NB4 (cell line): Measurements from ENCODE around the gene KAT7.

ENCODE experiments used
- DNase-seq: peaks from one replicate; pipeline ENCODE4 v3.0.0; 2010; ENCODE audit warnings: low read depth
- H3K4me3 ChIP-seq: one replicate; pipeline ENCODE4 v1.5.1; 2011; ENCODE audit warnings: mild to moderate bottlenecking, low read depth, low read length, moderate library complexity
- CTCF ChIP-seq: IDR thresholded peaks from one replicate; pipeline ENCODE4 v1.5.1; 2012; ENCODE audit warnings: low read depth, low read length
- MAX ChIP-seq: IDR thresholded peaks from 2 replicates; pipeline ENCODE4 v1.6.1; 2011; ENCODE audit warnings: low read depth, low read length
- MYC ChIP-seq: IDR thresholded peaks from 2 replicates; pipeline ENCODE4 v1.6.1; 2011; ENCODE audit warnings: low read depth, low read length
- POLR2A ChIP-seq: IDR thresholded peaks from 2 replicates; pipeline ENCODE4 v1.6.1; 2011; ENCODE audit warnings: mild to moderate bottlenecking; ENCODE audit not compliant: insufficient read length; ENCODE audit errors: extremely low read depth

KAT7 gene

DNA sequence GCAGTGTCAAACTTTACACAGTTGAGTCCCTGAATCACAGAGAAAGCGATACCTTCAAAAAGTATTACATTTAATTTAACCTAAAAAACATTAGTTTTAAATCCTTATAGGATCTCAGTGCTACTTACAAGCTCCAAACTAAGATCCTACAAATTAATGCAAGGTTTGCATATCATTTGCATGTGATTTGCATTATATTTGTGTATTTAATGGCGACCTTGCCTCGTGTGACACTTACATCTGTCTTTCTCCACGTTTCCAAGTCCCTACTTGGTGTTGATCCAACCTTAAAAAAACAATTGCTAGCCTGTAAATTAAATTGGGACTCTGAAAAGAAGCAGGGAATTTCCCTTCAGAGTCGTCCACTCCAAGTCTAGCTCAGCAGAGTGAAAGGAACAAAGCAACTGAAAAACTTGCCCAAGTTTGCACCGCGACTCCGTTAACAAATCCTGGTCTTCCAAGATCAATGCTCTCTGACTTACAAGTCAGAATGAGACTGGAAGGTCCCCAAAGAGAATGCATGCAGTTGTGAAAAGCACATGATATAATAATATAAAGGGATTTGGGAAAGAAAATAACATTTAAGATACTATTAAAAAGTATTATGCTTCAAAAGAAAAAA is 23.8 kb upstream of the KAT7 start:
- no peak for DNase-seq
- peak overlapping the region; percentile 48 for H3K4me3 ChIP-seq
- TF ChIP-seq MAX, result no peak

DNA sequence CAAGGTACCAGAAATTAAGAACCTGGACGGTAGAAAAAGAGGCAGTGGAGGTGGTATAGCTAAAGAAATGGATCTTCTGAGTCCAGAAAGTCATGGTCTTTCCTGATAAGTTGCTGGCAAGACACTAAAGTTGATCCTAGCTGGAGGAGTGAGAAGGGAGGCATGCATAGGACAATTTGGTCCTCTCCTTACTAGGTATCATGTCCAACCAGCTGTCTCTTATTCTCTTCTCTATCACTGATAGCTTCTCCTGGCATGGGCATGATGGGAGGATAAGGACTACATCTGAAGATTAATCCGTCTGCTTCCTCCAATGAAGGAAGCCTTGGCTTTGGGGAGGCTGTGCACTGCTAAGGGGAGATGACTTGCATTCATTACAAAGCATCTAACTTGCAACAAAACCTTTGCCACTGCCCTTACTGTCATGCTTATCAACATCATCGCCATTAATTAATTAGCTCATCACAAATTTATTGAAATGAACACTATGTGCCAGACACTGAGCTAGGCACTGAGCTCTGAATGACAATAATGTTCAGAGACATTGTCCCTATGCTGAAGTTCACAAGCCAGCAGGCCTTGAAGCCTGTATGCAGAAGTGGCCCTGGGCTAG is 21.5 kb upstream of the KAT7 start:
- H3K4me3 ChIP-seq, result no peak overlapping the region
- TF ChIP-seq MYC, result no peak
- TF ChIP-seq POLR2A, result no peak
- TF ChIP-seq CTCF, result no peak
- TF ChIP-seq MAX, result no peak
- DNase-seq, result no peak

DNA sequence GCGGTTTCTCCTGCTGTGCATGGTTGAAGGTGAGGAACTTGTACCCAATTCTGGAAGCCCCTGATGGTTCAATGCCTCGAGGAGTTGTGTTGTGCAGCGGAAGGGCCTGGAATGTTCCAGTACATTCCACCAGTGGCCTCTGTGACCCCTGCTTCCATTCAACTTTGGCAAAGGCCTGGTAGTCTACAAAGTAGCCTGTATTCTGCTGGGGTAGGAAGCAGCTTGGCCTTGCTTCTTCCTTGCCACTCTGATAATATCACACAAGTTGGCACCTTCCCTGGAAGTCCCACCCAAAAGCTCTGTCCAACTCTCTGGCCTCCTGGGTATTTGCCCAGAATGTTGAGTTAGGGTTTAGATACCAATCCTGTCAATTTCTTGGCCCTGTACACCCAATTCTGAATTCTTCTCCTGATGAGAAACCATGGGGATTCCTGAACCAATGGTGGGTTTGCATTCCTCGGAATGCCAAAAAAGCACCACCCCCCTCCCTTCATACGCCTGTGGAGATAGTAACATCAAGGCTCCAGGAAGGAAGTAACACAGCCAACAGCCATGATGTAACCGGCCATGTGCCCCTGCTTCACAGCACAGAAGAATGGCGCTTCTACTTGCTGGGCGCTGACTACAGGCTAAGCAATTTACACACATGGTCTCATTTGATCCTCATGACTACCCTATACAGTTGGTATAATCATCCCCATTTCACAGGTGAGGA is 12.8 kb upstream of the KAT7 start:
- TF ChIP-seq MAX, result 0 out of 2 replicates have a peak, but pooled peaks have one; percentile 26
- TF ChIP-seq MYC, result no peak
- no peak for DNase-seq

DNA sequence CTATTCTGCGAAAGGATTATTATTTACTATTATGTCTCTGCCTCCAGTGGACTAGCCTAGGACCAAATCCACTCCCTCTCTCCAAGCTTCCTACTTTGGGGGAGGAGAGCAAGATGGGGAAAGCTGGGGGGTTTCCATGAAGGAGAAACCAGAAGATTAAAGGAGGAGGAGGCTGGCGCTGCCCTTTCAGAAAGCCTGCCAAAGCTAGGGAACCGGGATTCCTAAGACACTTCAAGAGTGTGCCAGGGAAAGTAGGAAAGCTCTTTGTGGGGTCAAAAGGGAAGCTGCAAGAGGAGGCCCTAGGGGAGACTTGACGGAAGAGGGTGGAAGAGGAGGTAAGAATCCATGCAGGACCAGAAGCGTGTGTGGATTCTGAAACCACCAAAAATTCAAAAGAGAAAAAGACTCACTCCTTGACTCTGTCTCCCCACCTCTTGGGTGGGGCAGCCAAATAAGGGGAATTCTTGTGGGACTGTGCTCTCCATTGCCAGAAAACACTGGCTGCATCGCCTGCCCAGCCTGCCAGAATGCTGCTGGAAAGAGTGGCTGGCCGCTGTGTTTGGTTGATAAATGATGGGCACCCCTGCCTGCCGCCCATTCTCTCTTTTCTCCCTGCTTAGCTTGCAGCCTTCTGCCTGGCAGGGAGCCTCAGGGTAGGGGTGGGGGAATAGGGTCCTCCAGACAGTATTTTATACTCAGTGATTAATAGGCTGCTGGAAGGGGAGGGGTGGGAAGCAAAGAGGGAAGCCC is 11.8 kb upstream of the KAT7 start:
- no peak overlapping the region for H3K4me3 ChIP-seq
- DNase-seq, result no peak
- TF ChIP-seq MYC (no peak), POLR2A (no peak), CTCF (no peak), MAX (no peak)

More for the DNA sequence above, 12.8 kb upstream of the KAT7 start:
- no peak overlapping the region for H3K4me3 ChIP-seq

- no peak for DNase-seq
- H3K4me3 ChIP-seq, result no peak overlapping the region
- TF ChIP-seq MAX (no peak), CTCF (no peak), MYC (no peak), POLR2A (no peak)
These were observed 10.9 kb upstream of the KAT7 start for GRCh38 chr17:49777563-49777962.

DNA sequence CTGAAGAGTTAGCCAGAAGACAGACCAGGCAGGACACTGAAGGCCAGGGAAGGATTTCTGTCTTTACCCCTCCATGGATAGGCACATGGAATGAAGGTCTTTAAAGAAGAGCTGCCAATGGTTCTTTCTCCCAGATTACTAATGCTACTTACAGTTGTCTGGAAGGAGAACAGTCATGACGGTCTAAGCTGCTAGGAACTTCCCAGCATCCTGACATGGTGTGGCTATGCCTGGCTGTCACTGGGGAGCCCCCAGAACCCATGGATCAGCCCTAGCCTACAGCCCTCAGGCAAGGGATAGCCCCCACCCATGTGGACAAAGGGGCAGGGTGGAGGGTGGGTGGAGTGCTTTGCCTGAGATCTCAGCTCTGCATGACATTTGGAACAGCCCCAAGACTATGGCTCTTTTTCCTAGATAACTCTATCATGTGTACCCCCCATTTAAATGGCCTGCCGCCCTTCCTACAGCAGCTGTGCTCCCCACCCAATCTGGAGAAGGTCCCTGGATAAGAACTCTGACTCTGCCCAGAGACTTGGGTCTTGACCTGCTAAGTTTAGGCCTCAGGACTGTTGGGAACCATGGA is 9.2 kb upstream of the KAT7 start:
- H3K4me3 ChIP-seq, result no peak overlapping the region
- no peak for TF ChIP-seq POLR2A
- TF ChIP-seq MYC, result no peak
- no peak for TF ChIP-seq CTCF
- TF ChIP-seq MAX, result no peak
- DNase-seq, result no peak
